ENCODE data around the gene TYMP.

TYMP gene

GRCh38 chr22:50529897-50530579 is at the start of gene TYMP:
TSS of gene TYMP (minus strand) at chr22:50530012. CDS start at chr22:50529709, 303 bp downstream.
- peak; percentile 81 for DNase-seq (ENCODE audit: low spot score)

- DNase-seq (ENCODE audit: low spot score) = no peak
Observed at GRCh38 chr22:50578776-50579310, 49.0 kb upstream of the TYMP start.

GRCh38 chr22:50577987-50578775 is 48.4 kb upstream of the TYMP start, which contains the start of gene CPT1B:
TSS of gene CPT1B (minus strand) at chr22:50578427. CDS start at chr22:50577915, 512 bp downstream.
- no peak for DNase-seq (ENCODE audit: low spot score)

GRCh38 chr22:50577697-50577986 is 47.8 kb upstream of the TYMP start:
- no peak for DNase-seq (ENCODE audit: low spot score)

- DNase-seq (ENCODE audit: low spot score) = no peak
Observed at GRCh38 chr22:50576806-50577696, 47.2 kb upstream of the TYMP start.

- DNase-seq (ENCODE audit: low spot score) = no peak
Observed at GRCh38 chr22:50576070-50576469, 46.3 kb upstream of the TYMP start.

GRCh38 chr22:50575426-50575941 is 45.7 kb upstream of the TYMP start:
- DNase-seq (ENCODE audit: low spot score) = no peak

- no peak for DNase-seq (ENCODE audit: low spot score)
Observed at GRCh38 chr22:50574383-50574755, 44.6 kb upstream of the TYMP start.

GRCh38 chr22:50573491-50574382 is 43.9 kb upstream of the TYMP start:
- DNase-seq (ENCODE audit: low spot score) = no peak

- DNase-seq (ENCODE audit: low spot score) = no peak
Observed at GRCh38 chr22:50572965-50573364, 43.2 kb upstream of the TYMP start.

- DNase-seq (ENCODE audit: low spot score) = no peak
Observed at GRCh38 chr22:50571264-50572175, 41.7 kb upstream of the TYMP start.

- no peak for DNase-seq (ENCODE audit: low spot score)
Observed at GRCh38 chr22:50570861-50571260, 41.0 kb upstream of the TYMP start.

GRCh38 chr22:50569896-50570535 is 40.2 kb upstream of the TYMP start:
- DNase-seq (ENCODE audit: low spot score) = no peak

GRCh38 chr22:50569041-50569459 is 39.2 kb upstream of the TYMP start:
- DNase-seq (ENCODE audit: low spot score) = no peak

- DNase-seq (ENCODE audit: low spot score) = no peak
Observed at GRCh38 chr22:50568626-50569025, 38.8 kb upstream of the TYMP start.

- DNase-seq (ENCODE audit: low spot score) = no peak
Observed at GRCh38 chr22:50567721-50568252, 38.0 kb upstream of the TYMP start.

- DNase-seq (ENCODE audit: low spot score) = peak; percentile 64
Observed at GRCh38 chr22:50564289-50564688, 34.5 kb upstream of the TYMP start.

- no peak for DNase-seq (ENCODE audit: low spot score)
Observed at GRCh38 chr22:50563413-50564160, 33.8 kb upstream of the TYMP start.

Data from LoVo (cell line).